Measurements from ENCODE around the gene GIMAP8.

The GIMAP8 gene

GRCh38 chr7:150407588-150408392, 42.6 kb upstream of the GIMAP8 start (continued):
- TF ChIP-seq ZBTB10 (tag by site-specific recombination; IDR thresholded peaks at IDR 0.05) (no peak), ZNF658 (tag by site-specific recombination; IDR thresholded peaks at IDR 0.05) (no peak), ZNF280D (tag by site-specific recombination; IDR thresholded peaks at IDR 0.05) (no peak), SCRT2 (tag by site-specific recombination; IDR thresholded peaks at IDR 0.05) (no peak), FEZF1 (tag by site-specific recombination; IDR thresholded peaks at IDR 0.05) (no peak), HOXA7 (CRISPR knock-in tag; IDR thresholded peaks at IDR 0.05; ENCODE audit: borderline replicate concordance) (no peak), ZNF776 (tag by site-specific recombination; IDR thresholded peaks at IDR 0.05; ENCODE audit: borderline replicate concordance) (no peak)

GRCh38 chr7:150408393-150409299, 41.8 kb upstream of the GIMAP8 start:
- H3K27ac ChIP-seq (ENCODE audit: extremely low read depth, low read depth, low read length), result no peak overlapping the region
- POLR2A ChIA-PET, result interaction anchor here (1.8 kb wide), 1 partner anchor 40 kb away, joined by 5 read pairs; the partner anchor contains the start of gene REPIN1
- H3K36me3 ChIP-seq (ENCODE audit: control insufficient read depth in 2 of 2, insufficient read depth in 1 of 2, low read length in 2 of 2), result no peaks in the 10 kb centered on the region
- TF ChIP-seq, protein P1, sequence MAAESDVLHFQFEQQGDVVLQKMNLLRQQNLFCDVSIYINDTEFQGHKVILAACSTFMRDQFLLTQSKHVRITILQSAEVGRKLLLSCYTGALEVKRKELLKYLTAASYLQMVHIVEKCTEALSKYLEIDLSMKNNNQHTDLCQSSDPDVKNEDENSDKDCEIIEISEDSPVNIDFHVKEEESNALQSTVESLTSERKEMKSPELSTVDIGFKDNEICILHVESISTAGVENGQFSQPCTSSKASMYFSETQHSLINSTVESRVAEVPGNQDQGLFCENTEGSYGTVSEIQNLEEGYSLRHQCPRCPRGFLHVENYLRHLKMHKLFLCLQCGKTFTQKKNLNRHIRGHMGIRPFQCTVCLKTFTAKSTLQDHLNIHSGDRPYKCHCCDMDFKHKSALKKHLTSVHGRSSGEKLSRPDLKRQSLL (tag by site-specific recombination; IDR thresholded peaks at IDR 0.05), result no peak
- TF ChIP-seq ZNF155 (tag by site-specific recombination; IDR thresholded peaks at IDR 0.05) (no peak), ZNF792 (tag by site-specific recombination; IDR thresholded peaks at IDR 0.05) (no peak), SCRT1 (tag by site-specific recombination; IDR thresholded peaks at IDR 0.05; ENCODE audit: borderline replicate concordance) (no peak), ZNF223 (tag by site-specific recombination; IDR thresholded peaks at IDR 0.05) (no peak), SCRT2 (tag by site-specific recombination; IDR thresholded peaks at IDR 0.05) (no peak), ZSCAN30 (tag by site-specific recombination; IDR thresholded peaks at IDR 0.05) (no peak), CTCF (tag by site-specific recombination; IDR thresholded peaks at IDR 0.05) (no peak), ZNF600 (tag by site-specific recombination; IDR thresholded peaks at IDR 0.05) (no peak)
- TF ChIP-seq, protein P2, sequence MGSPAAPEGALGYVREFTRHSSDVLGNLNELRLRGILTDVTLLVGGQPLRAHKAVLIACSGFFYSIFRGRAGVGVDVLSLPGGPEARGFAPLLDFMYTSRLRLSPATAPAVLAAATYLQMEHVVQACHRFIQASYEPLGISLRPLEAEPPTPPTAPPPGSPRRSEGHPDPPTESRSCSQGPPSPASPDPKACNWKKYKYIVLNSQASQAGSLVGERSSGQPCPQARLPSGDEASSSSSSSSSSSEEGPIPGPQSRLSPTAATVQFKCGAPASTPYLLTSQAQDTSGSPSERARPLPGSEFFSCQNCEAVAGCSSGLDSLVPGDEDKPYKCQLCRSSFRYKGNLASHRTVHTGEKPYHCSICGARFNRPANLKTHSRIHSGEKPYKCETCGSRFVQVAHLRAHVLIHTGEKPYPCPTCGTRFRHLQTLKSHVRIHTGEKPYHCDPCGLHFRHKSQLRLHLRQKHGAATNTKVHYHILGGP (tag by site-specific recombination; IDR thresholded peaks at IDR 0.05), result no peak
- TF ChIP-seq, protein P3, sequence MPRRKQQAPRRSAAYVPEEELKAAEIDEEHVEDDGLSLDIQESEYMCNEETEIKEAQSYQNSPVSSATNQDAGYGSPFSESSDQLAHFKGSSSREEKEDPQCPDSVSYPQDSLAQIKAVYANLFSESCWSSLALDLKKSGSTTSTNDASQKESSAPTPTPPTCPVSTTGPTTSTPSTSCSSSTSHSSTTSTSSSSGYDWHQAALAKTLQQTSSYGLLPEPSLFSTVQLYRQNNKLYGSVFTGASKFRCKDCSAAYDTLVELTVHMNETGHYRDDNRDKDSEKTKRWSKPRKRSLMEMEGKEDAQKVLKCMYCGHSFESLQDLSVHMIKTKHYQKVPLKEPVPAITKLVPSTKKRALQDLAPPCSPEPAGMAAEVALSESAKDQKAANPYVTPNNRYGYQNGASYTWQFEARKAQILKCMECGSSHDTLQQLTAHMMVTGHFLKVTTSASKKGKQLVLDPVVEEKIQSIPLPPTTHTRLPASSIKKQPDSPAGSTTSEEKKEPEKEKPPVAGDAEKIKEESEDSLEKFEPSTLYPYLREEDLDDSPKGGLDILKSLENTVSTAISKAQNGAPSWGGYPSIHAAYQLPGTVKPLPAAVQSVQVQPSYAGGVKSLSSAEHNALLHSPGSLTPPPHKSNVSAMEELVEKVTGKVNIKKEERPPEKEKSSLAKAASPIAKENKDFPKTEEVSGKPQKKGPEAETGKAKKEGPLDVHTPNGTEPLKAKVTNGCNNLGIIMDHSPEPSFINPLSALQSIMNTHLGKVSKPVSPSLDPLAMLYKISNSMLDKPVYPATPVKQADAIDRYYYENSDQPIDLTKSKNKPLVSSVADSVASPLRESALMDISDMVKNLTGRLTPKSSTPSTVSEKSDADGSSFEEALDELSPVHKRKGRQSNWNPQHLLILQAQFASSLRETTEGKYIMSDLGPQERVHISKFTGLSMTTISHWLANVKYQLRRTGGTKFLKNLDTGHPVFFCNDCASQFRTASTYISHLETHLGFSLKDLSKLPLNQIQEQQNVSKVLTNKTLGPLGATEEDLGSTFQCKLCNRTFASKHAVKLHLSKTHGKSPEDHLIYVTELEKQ (tag by site-specific recombination; IDR thresholded peaks at IDR 0.05; ENCODE audit: borderline replicate concordance), result no peak
- TF ChIP-seq, protein P4, sequence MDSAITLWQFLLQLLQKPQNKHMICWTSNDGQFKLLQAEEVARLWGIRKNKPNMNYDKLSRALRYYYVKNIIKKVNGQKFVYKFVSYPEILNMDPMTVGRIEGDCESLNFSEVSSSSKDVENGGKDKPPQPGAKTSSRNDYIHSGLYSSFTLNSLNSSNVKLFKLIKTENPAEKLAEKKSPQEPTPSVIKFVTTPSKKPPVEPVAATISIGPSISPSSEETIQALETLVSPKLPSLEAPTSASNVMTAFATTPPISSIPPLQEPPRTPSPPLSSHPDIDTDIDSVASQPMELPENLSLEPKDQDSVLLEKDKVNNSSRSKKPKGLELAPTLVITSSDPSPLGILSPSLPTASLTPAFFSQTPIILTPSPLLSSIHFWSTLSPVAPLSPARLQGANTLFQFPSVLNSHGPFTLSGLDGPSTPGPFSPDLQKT (IDR thresholded peaks at IDR 0.05; ENCODE audit: borderline replicate concordance, low read depth, low read length), result no peak
- CTCF ChIA-PET, result interaction anchor here (0.6 kb wide), 1 partner anchor 160 kb away, joined by 3 read pairs; no protein-coding TSS in a partner anchor
- no peaks in the 10 kb centered on the region for H3K9me3 ChIP-seq (ENCODE audit: control insufficient read depth, insufficient read depth, low read depth, low read length)
- H3K4me1 ChIP-seq (ENCODE audit: control insufficient read depth, insufficient read depth, low read length), result no peaks in the 10 kb centered on the region
- no peak overlapping the region for H3K4me3 ChIP-seq (ENCODE audit: low read depth, low read length)

All from HEK293 (cell line).